Activated CD4-positive, alpha-beta memory T cell treated with anti-CD3 and anti-CD28 coated beads, Interleukin-2, amount 10 ng/mL, durations not matched to agents 7 days and 5 days (primary cell): ENCODE measurements around the gene KIAA0232. TPM values are rescaled to one million over a fixed set of nuclear protein-coding genes. Genes with fewer than 3 reads are reported as not detected.
A peak's percentile ranks its signal among the peaks of the same experiment; 100 is the strongest.
"Not testable (repeated sequence)": the region's sequence is repeated elsewhere in the genome, so short reads cannot be mapped to it uniquely, and the experiment has no call there.

Experiments
- CTCF ChIA-PET: fragments of 350-600 bp; sonication (Branson Sonifier 250); formaldehyde crosslinking; loops from one replicate; lab custom pipeline; 2021; ENCODE audit warnings: antibody characterized with exemption, inconsistent platforms; lab: Charles Lee
- POLR2A ChIA-PET: fragments of 350-600 bp; sonication (Branson Sonifier 250); formaldehyde crosslinking; loops from one replicate; lab custom pipeline; 2021; ENCODE audit warnings: antibody characterized with exemption; lab: Charles Lee
- DNase-seq: peaks from one replicate; pipeline ENCODE4 v3.0.0-alpha.2; 2020
- H3K27ac Mint-ChIP-seq: one replicate; pipeline ENCODE4 v1.8.0; 2021; ENCODE audit warnings: mild to moderate bottlenecking, mixed read lengths
- H3K27me3 Mint-ChIP-seq: one replicate; pipeline ENCODE4 v1.8.0; 2021; ENCODE audit warnings: mixed read lengths
- H3K36me3 Mint-ChIP-seq: one replicate; pipeline ENCODE4 v1.8.0; 2021; ENCODE audit warnings: low read depth, mixed read lengths
- H3K4me1 Mint-ChIP-seq: one replicate; pipeline ENCODE4 v1.8.0; 2021; ENCODE audit warnings: mixed read lengths
- H3K4me3 Mint-ChIP-seq: one replicate; pipeline ENCODE4 v1.8.0; 2021; ENCODE audit warnings: mild to moderate bottlenecking, mixed read lengths
- H3K9me3 Mint-ChIP-seq: one replicate; pipeline ENCODE4 v1.8.0; 2021; ENCODE audit warnings: mixed read lengths
- total RNA-seq, 2 experiments: library from RNA; stranded (reverse); gene quantifications; one replicate each; pipeline ENCODE4 v1.2.3, GENCODE V29; 2021

KIAA0232 gene
- total RNA-seq, 2 experiments from 2014 or later = 23.2 to 24.1 TPM

- H3K27ac Mint-ChIP-seq = peak overlapping the region; percentile 79
- CTCF ChIA-PET = interaction anchor here (1.0 to 3.3 kb wide), 4 partner anchors 20 to 93 kb away, joined by 3 to 19 read pairs (median 4); no protein-coding TSS in a partner anchor
- H3K36me3 Mint-ChIP-seq = peaks cover 22% of the 10 kb centered on the region
- H3K4me3 Mint-ChIP-seq = peak overlapping the region; percentile 79
- POLR2A ChIA-PET = interaction anchor here (0.6 to 3.8 kb wide), 17 partner anchors 10 to 258 kb away, joined by 3 to 16 read pairs (median 3); partner anchors contain the start of genes BLOC1S4 and TBC1D14
- H3K9me3 Mint-ChIP-seq = no peaks in the 10 kb centered on the region
- H3K4me1 Mint-ChIP-seq = peaks cover 60% of the 10 kb centered on the region
- peaks cover 2% of the 10 kb centered on the region for H3K27me3 Mint-ChIP-seq
- peak; percentile 92 for DNase-seq
Observed at GRCh38 chr4:6783111-6783981, 819 bp downstream of the KIAA0232 start.

GRCh38 chr4:6785572-6785925 lies 3.0 kb downstream of the KIAA0232 start:
- Mint-ChIP-seq H3K27me3 (peaks cover 2% of the 10 kb centered on the region), H3K4me3 (no peak overlapping the region), H3K4me1 (peaks cover 59% of the 10 kb centered on the region), H3K27ac (no peak overlapping the region), H3K36me3 (peaks cover 29% of the 10 kb centered on the region), H3K9me3 (no peaks in the 10 kb centered on the region)
- no peak for DNase-seq
- POLR2A ChIA-PET = interaction anchor here (0.9 to 1.0 kb wide), 2 partner anchors 21 to 77 kb away, joined by 3 read pairs; no protein-coding TSS in a partner anchor
- CTCF ChIA-PET = interaction anchor here (1.9 to 3.3 kb wide), 2 partner anchors 18 to 88 kb away, joined by 4 to 19 read pairs; no protein-coding TSS in a partner anchor

GRCh38 chr4:6788123-6788522 lies 5.6 kb downstream of the KIAA0232 start:
- POLR2A ChIA-PET = no interaction called here
- H3K4me3 Mint-ChIP-seq = no peak overlapping the region
- H3K36me3 Mint-ChIP-seq = peaks cover 45% of the 10 kb centered on the region
- peaks cover 3% of the 10 kb centered on the region for H3K9me3 Mint-ChIP-seq
- CTCF ChIA-PET = interaction anchor here (0.5 to 1.4 kb wide), 2 partner anchors 71 to 85 kb away, joined by 3 to 4 read pairs; no protein-coding TSS in a partner anchor
- peak; percentile 33 for DNase-seq
- peaks cover 60% of the 10 kb centered on the region for H3K4me1 Mint-ChIP-seq
- peak overlapping the region; percentile 53 for H3K27ac Mint-ChIP-seq
- H3K27me3 Mint-ChIP-seq = no peaks in the 10 kb centered on the region

- CTCF ChIA-PET = interaction anchor here (0.6 kb wide), 1 partner anchor 71 kb away, joined by 3 read pairs; no protein-coding TSS in a partner anchor
- H3K9me3 Mint-ChIP-seq, H3K27ac Mint-ChIP-seq, POLR2A ChIA-PET, H3K4me3 Mint-ChIP-seq, DNase-seq, H3K27me3 Mint-ChIP-seq: not testable (repeated sequence)
- peaks cover 59% of the 10 kb centered on the region for H3K4me1 Mint-ChIP-seq
- H3K36me3 Mint-ChIP-seq = peaks cover 47% of the 10 kb centered on the region
Observed at GRCh38 chr4:6791245-6791644, 8.7 kb downstream of the KIAA0232 start.

GRCh38 chr4:6791796-6792195 lies 9.3 kb downstream of the KIAA0232 start:
- H3K9me3 Mint-ChIP-seq, DNase-seq, H3K4me3 Mint-ChIP-seq, H3K27me3 Mint-ChIP-seq, H3K27ac Mint-ChIP-seq, POLR2A ChIA-PET, CTCF ChIA-PET: not testable (repeated sequence)
- H3K4me1 Mint-ChIP-seq = peaks cover 59% of the 10 kb centered on the region
- H3K36me3 Mint-ChIP-seq = peaks cover 52% of the 10 kb centered on the region

GRCh38 chr4:6794189-6794588 lies 11.7 kb downstream of the KIAA0232 start:
- peak overlapping the region; percentile 31 for H3K27ac Mint-ChIP-seq
- H3K4me1 Mint-ChIP-seq = peaks cover 55% of the 10 kb centered on the region
- H3K27me3 Mint-ChIP-seq = no peaks in the 10 kb centered on the region
- CTCF ChIA-PET = interaction anchor here (1.3 kb wide), 1 partner anchor 80 kb away, joined by 3 read pairs; no protein-coding TSS in a partner anchor
- DNase-seq = no peak
- H3K4me3 Mint-ChIP-seq = no peak overlapping the region
- peaks cover 41% of the 10 kb centered on the region for H3K36me3 Mint-ChIP-seq
- peaks cover 3% of the 10 kb centered on the region for H3K9me3 Mint-ChIP-seq
- POLR2A ChIA-PET = interaction anchor here (1.0 to 2.0 kb wide), 3 partner anchors 10 to 119 kb away, joined by 3 to 8 read pairs (median 4); no protein-coding TSS in a partner anchor

GRCh38 chr4:6795821-6796220 lies 13.3 kb downstream of the KIAA0232 start:
- H3K4me3 Mint-ChIP-seq = no peak overlapping the region
- ChIA-PET POLR2A (interaction anchor here (2.0 kb wide), 1 partner anchor 11 kb away, joined by 8 read pairs; no protein-coding TSS in a partner anchor), CTCF (no interaction called here)
- no peak for DNase-seq
- peaks cover 3% of the 10 kb centered on the region for H3K9me3 Mint-ChIP-seq
- peaks cover 40% of the 10 kb centered on the region for H3K36me3 Mint-ChIP-seq
- no peak overlapping the region for H3K27ac Mint-ChIP-seq
- H3K4me1 Mint-ChIP-seq = peaks cover 54% of the 10 kb centered on the region
- H3K27me3 Mint-ChIP-seq = no peaks in the 10 kb centered on the region

GRCh38 chr4:6797368-6797767 lies 14.8 kb downstream of the KIAA0232 start:
- H3K4me3 Mint-ChIP-seq, H3K27me3 Mint-ChIP-seq, H3K27ac Mint-ChIP-seq, DNase-seq, H3K9me3 Mint-ChIP-seq, CTCF ChIA-PET: not testable (repeated sequence)
- H3K4me1 Mint-ChIP-seq = peaks cover 43% of the 10 kb centered on the region
- POLR2A ChIA-PET = interaction anchor here (0.9 kb wide), 1 partner anchor 14 kb away, joined by 3 read pairs; no protein-coding TSS in a partner anchor
- peaks cover 29% of the 10 kb centered on the region for H3K36me3 Mint-ChIP-seq

- ChIA-PET CTCF (no interaction called here), POLR2A (no interaction called here)
- H3K4me1 Mint-ChIP-seq = peaks cover 34% of the 10 kb centered on the region
- no peak for DNase-seq
- peak overlapping the region; percentile 18 for H3K27ac Mint-ChIP-seq
- no peak overlapping the region for H3K4me3 Mint-ChIP-seq
- no peaks in the 10 kb centered on the region for H3K27me3 Mint-ChIP-seq
- H3K36me3 Mint-ChIP-seq = peaks cover 31% of the 10 kb centered on the region
- no peaks in the 10 kb centered on the region for H3K9me3 Mint-ChIP-seq
Observed at GRCh38 chr4:6799091-6799490, 16.6 kb downstream of the KIAA0232 start.

GRCh38 chr4:6802025-6802424 lies 19.5 kb downstream of the KIAA0232 start:
- POLR2A ChIA-PET = no interaction called here
- Mint-ChIP-seq H3K9me3 (no peaks in the 10 kb centered on the region), H3K27ac (no peak overlapping the region), H3K27me3 (no peaks in the 10 kb centered on the region), H3K36me3 (peaks cover 13% of the 10 kb centered on the region), H3K4me1 (peaks cover 17% of the 10 kb centered on the region), H3K4me3 (no peak overlapping the region)
- CTCF ChIA-PET = no interaction called here
- no peak for DNase-seq

GRCh38 chr4:6802626-6803025 lies 20.1 kb downstream of the KIAA0232 start:
- Mint-ChIP-seq H3K27ac (no peak overlapping the region), H3K4me1 (peaks cover 17% of the 10 kb centered on the region), H3K9me3 (no peaks in the 10 kb centered on the region), H3K4me3 (no peak overlapping the region), H3K27me3 (no peaks in the 10 kb centered on the region), H3K36me3 (peaks cover 13% of the 10 kb centered on the region)
- CTCF ChIA-PET = interaction anchor here (1.9 kb wide), 1 partner anchor 18 kb away, joined by 4 read pairs; no protein-coding TSS in a partner anchor
- DNase-seq = no peak
- POLR2A ChIA-PET = no interaction called here

- Mint-ChIP-seq H3K27me3 (no peaks in the 10 kb centered on the region), H3K27ac (no peak overlapping the region), H3K4me3 (no peak overlapping the region), H3K36me3 (peaks cover 13% of the 10 kb centered on the region), H3K4me1 (peaks cover 14% of the 10 kb centered on the region), H3K9me3 (no peaks in the 10 kb centered on the region)
- no peak for DNase-seq
- ChIA-PET POLR2A (no interaction called here), CTCF (interaction anchor here (1.9 kb wide), 1 partner anchor 19 kb away, joined by 4 read pairs; no protein-coding TSS in a partner anchor)
Observed at GRCh38 chr4:6803246-6803645, 20.7 kb downstream of the KIAA0232 start.
